ENCODE results near the gene RGS3.

- TF ChIP-seq POLR2A (IDR thresholded peaks at IDR 0.05; ENCODE audit: low read length) (no peak), GATA1 (IDR thresholded peaks at IDR 0.05; ENCODE audit: low read depth, low read length) (no peak)
These were observed 109.8 kb downstream of the RGS3 start for GRCh38 chr9:113573046-113573958.

Data from erythroblast (primary cell).